ENCODE results near the gene TMED4.

The TMED4 gene

GRCh38 chr7:44541028-44541869 is 40.8 kb downstream of the TMED4 start, which contains the start of gene NPC1L1:
TSS of gene NPC1L1 (minus strand) at chr7:44541330. CDS start at chr7:44541259, 71 bp downstream.
- no peak for DNase-seq (ENCODE audit: extremely low read depth in 1 of 2, low read depth in 1 of 2)

GRCh38 chr7:44540592-44541027 is 41.4 kb downstream of the TMED4 start:
- no peak for DNase-seq (ENCODE audit: extremely low read depth in 1 of 2, low read depth in 1 of 2)

GRCh38 chr7:44539669-44540506 is 42.1 kb downstream of the TMED4 start:
- no peak for DNase-seq (ENCODE audit: extremely low read depth in 1 of 2, low read depth in 1 of 2)

GRCh38 chr7:44538798-44539668 is 43.0 kb downstream of the TMED4 start:
- no peak for DNase-seq (ENCODE audit: extremely low read depth in 1 of 2, low read depth in 1 of 2)

GRCh38 chr7:44538093-44538797 is 43.8 kb downstream of the TMED4 start:
- no peak for DNase-seq (ENCODE audit: extremely low read depth in 1 of 2, low read depth in 1 of 2)

GRCh38 chr7:44537442-44537841 is 44.6 kb downstream of the TMED4 start:
- DNase-seq (ENCODE audit: extremely low read depth in 1 of 2, low read depth in 1 of 2): no peak

GRCh38 chr7:44536090-44536489 is 45.9 kb downstream of the TMED4 start:
- DNase-seq (ENCODE audit: extremely low read depth in 1 of 2, low read depth in 1 of 2): no peak

GRCh38 chr7:44535348-44536064 is 46.5 kb downstream of the TMED4 start:
- no peak for DNase-seq (ENCODE audit: extremely low read depth in 1 of 2, low read depth in 1 of 2)

- peak; percentile 24 for DNase-seq (ENCODE audit: extremely low read depth in 1 of 2, low read depth in 1 of 2)
Measured at GRCh38 chr7:44534501-44534900, 47.5 kb downstream of the TMED4 start.

GRCh38 chr7:44534087-44534486 is 47.9 kb downstream of the TMED4 start:
- DNase-seq (ENCODE audit: extremely low read depth in 1 of 2, low read depth in 1 of 2): no peak

GRCh38 chr7:44533301-44534055 is 48.6 kb downstream of the TMED4 start:
- DNase-seq (ENCODE audit: extremely low read depth in 1 of 2, low read depth in 1 of 2): no peak

- no peak for DNase-seq (ENCODE audit: extremely low read depth in 1 of 2, low read depth in 1 of 2)
Measured at GRCh38 chr7:44531421-44532380, 50.3 kb downstream of the TMED4 start.

- DNase-seq (ENCODE audit: extremely low read depth in 1 of 2, low read depth in 1 of 2): no peak
Measured at GRCh38 chr7:44530990-44531389, 51.0 kb downstream of the TMED4 start.
